Muscle layer of duodenum (tissue), 2 donors: ENCODE data around the gene EVX2.

Experiments
- H3K27ac ChIP-seq: one replicate; pipeline ENCODE4 v1.7.0; 2013; ENCODE audit warnings: mild to moderate bottlenecking, low read length
- H3K27me3 ChIP-seq: one replicate; pipeline ENCODE4 v1.7.0; 2013; ENCODE audit warnings: low read depth, mild to moderate bottlenecking, control low read depth, low read length
- H3K36me3 ChIP-seq, 2 donors: one replicate each; pipeline ENCODE4 v1.7.0; 2013; ENCODE audit warnings: low read length in 2 of 2, control low read depth in 1 of 2, mild to moderate bottlenecking in 1 of 2; ENCODE audit not compliant: insufficient read depth in 2 of 2, control insufficient read depth in 1 of 2
- H3K4me1 ChIP-seq, 2 donors: one replicate each; pipeline ENCODE4 v1.7.0; 2013; ENCODE audit warnings: low read length in 2 of 2, mild to moderate bottlenecking in 2 of 2, control low read depth in 1 of 2, moderate library complexity in 1 of 2; ENCODE audit not compliant: insufficient read depth in 2 of 2, control insufficient read depth in 1 of 2
- H3K4me3 ChIP-seq, 2 donors: one replicate each; pipeline ENCODE4 v1.7.0; 2013; ENCODE audit warnings: low read length in 2 of 2, low read depth in 1 of 2, mild to moderate bottlenecking in 1 of 2
- H3K9me3 ChIP-seq, 2 donors: one replicate each; pipeline ENCODE4 v1.7.0; 2013; ENCODE audit warnings: low read length in 2 of 2, control low read depth in 1 of 2, mild to moderate bottlenecking in 1 of 2; ENCODE audit not compliant: control insufficient read depth in 1 of 2
- donor health status: healthy.

Gene EVX2

DNA sequence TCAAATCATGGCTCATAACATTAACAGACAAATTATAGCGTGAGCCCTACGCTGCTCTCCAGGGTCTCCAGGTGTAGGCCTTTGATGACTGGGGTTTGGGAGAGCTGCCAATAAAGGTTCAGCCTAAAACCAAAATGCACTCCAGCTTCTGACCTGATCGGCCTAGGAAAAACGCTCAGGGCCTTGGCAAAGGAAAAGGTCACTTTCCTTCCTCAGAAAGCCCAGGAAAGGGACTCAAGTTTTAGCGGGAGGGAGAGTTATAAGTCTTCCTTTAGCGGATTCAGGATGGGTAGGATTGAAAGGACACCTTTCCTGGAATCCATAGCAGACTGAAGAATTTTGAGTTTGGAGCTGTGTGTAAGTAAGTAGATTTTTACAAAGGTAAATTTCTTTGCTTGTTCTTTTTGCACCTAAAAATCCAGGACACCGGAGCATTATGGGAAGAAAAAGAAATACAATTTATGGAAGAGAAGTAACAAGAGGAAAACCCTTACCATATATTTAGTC is 8.8 kb downstream of the EVX2 start:
- H3K27ac ChIP-seq = no peak overlapping the region
- H3K36me3 ChIP-seq = no peaks in the 10 kb centered on the region
- peaks cover 87% of the 10 kb centered on the region for H3K27me3 ChIP-seq
- peaks cover 3 to 24% of the 10 kb centered on the region in 2 donors for H3K4me1 ChIP-seq
- no peak overlapping the region for H3K4me3 ChIP-seq
- peaks cover 0 to 5% of the 10 kb centered on the region in 2 donors for H3K9me3 ChIP-seq

DNA sequence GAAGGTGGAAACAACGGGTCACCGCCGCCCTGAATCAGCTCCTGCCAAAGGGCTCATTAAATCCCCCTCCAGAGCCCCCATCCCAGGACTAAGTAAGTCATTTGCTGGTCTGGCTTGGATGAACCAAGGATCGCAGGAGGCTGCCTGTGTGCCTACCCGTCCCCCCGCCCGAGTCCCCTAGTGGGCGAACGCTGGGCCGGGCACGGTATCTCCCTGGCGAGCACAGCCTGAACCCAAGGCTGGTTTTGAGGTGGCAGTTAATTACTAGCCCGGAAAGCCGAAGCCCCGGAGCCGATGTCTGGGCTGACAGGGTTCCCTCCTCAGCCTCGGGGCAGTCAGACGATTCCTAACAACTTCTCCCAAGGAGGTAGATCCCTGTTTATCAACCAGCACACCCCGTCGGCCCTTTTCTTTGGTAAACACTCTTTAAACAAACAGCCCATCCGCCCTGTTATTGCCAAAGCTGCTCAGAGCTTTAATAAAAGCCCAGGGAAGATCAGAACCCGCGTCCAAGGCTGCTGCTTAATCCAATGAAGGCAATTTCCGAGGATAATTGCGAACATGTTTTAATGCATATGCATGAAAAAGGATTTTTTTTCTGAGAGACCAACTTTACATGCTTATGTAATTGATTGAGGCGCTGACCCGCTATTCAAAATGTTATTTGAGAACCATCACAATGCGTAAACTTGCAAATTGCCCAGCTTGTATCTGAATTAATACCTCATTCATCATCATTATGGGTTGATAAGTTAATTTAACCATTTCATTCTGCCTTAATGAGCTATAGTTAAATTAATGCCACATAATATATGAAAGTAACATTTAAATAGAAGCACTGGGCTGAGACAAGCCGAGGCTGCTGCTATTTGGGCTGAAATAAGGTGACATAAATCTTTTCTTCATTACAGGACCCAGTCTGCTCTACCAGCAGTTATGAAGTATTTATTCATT is 10.5 kb downstream of the EVX2 start:
- Histone ChIP-seq H3K9me3 (no peaks in the 10 kb centered on the region), H3K4me3 (no peak overlapping the region), H3K27me3 (peaks cover 85% of the 10 kb centered on the region), H3K4me1 (peaks cover 0 to 19% of the 10 kb centered on the region in 2 donors), H3K36me3 (no peaks in the 10 kb centered on the region), H3K27ac (no peak overlapping the region)

DNA sequence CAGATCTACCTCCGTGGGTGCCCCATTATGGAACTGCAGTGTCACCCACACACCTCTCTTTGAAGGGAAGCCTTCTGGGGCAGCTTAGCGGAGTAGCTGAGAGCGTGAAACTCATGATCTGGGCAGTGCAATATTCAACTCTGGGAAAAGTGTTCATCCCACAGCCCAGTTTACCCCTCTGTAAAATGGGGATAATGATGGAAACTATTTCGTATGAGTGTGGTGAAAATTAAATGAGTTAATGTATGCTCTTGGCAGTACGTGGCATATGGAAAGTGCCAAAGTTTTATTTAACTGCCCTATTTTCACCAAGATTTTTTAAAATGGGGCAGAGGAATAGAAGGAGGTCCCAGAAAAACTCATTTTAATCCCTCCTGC is 11.5 kb downstream of the EVX2 start:
- peaks cover 0 to 28% of the 10 kb centered on the region in 2 donors for H3K4me1 ChIP-seq
- H3K9me3 ChIP-seq = no peaks in the 10 kb centered on the region
- no peaks in the 10 kb centered on the region for H3K36me3 ChIP-seq
- no peak overlapping the region for H3K27ac ChIP-seq
- H3K4me3 ChIP-seq = no peak overlapping the region
- H3K27me3 ChIP-seq = peaks cover 88% of the 10 kb centered on the region

- no peak overlapping the region for H3K27ac ChIP-seq
- H3K4me3 ChIP-seq = no peak overlapping the region
- H3K9me3 ChIP-seq = no peaks in the 10 kb centered on the region
- H3K27me3 ChIP-seq = peaks cover 90% of the 10 kb centered on the region
- peaks cover 0 to 35% of the 10 kb centered on the region in 2 donors for H3K4me1 ChIP-seq
- no peaks in the 10 kb centered on the region for H3K36me3 ChIP-seq
Measured at GRCh38 chr2:176071330-176072291, 12.2 kb downstream of the EVX2 start.

DNA sequence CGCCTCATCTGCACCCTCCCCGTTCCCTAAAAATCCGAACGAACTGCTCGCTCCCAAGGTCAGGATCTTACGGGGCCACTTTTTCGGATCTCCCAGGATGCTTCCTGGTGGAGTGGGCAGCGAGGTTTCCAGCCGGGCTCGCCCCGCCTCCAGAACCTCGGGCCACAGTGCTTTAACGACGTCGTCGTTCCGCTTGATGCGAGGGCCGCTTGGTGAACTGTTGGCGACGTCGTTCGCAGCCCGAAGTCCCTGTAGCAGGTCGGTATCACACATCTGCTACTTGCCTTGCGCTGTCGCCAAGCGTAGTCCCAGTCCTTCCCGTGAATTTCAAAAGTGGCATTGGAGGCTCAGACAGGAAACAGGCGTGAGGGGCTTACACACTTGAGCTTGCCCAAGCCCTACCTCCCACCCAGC is 15.3 kb downstream of the EVX2 start:
- H3K4me1 ChIP-seq = peaks cover 0 to 35% of the 10 kb centered on the region in 2 donors
- no peaks in the 10 kb centered on the region for H3K36me3 ChIP-seq
- H3K27me3 ChIP-seq = peaks cover 70% of the 10 kb centered on the region
- H3K4me3 ChIP-seq = peak overlapping the region in 1 of 2 donors; percentile 48
- no peak overlapping the region for H3K27ac ChIP-seq
- H3K9me3 ChIP-seq = no peaks in the 10 kb centered on the region

- no peak overlapping the region for H3K27ac ChIP-seq
- peak overlapping the region; percentile 48 to 57 for H3K4me3 ChIP-seq
- H3K27me3 ChIP-seq = peaks cover 64% of the 10 kb centered on the region
Measured at GRCh38 chr2:176067589-176068418, 16.0 kb downstream of the EVX2 start.

GRCh38 chr2:176066645-176067588 is 16.8 kb downstream of the EVX2 start:
- Histone ChIP-seq H3K36me3 (no peaks in the 10 kb centered on the region), H3K27me3 (peaks cover 59% of the 10 kb centered on the region), H3K27ac (no peak overlapping the region), H3K4me3 (peak overlapping the region; percentile 48 to 57), H3K4me1 (peaks cover 0 to 28% of the 10 kb centered on the region in 2 donors), H3K9me3 (no peaks in the 10 kb centered on the region)

More at GRCh38 chr2:176067589-176068418, 16.0 kb downstream of the EVX2 start:
- H3K36me3 ChIP-seq = no peaks in the 10 kb centered on the region
- H3K9me3 ChIP-seq = no peaks in the 10 kb centered on the region
- peaks cover 0 to 30% of the 10 kb centered on the region in 2 donors for H3K4me1 ChIP-seq

DNA sequence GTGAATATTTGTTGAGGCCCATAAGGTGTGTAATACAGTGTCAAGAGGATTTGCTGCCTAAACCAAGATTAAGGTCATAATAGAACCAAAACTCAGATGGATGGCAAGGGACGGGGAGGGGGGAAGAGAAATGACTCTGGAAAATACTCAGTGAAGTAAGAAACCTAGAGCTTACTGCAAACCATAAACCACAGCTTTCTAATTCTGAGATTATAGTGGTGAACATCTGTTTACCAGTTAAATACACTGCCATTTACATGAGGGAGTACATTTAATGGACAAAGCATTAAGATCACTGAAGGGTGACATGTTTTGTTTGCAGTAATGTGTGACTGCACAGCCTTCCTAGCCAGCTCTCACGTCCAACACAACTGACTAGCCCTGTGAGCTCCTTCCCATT is 19.8 kb downstream of the EVX2 start:
- Histone ChIP-seq H3K4me1 (peaks cover 0 to 23% of the 10 kb centered on the region in 2 donors), H3K27ac (no peak overlapping the region), H3K9me3 (no peaks in the 10 kb centered on the region), H3K36me3 (no peaks in the 10 kb centered on the region), H3K4me3 (no peak overlapping the region), H3K27me3 (peaks cover 35% of the 10 kb centered on the region)

DNA sequence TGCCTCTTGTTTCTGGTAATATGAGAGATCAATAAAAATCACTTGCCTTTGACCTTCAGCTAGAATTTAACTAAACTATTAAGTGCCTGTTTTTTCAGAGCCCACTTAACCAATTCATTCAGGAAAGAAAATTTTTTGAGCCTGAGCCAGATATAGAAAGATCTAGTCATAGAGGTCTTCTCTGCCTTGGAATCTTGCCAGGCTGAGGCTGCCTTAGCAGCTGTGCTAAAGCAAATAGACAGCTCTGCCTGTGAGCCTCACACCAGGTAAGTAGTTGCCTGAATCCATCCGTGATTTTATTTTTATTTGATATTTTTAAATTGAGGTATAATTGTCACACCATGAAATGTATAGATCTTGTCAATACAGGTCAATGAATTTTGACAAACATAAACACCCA is 27.4 kb downstream of the EVX2 start:
- Histone ChIP-seq H3K27ac (no peak overlapping the region), H3K4me1 (no peaks in the 10 kb centered on the region), H3K27me3 (no peaks in the 10 kb centered on the region), H3K9me3 (no peaks in the 10 kb centered on the region), H3K4me3 (no peak overlapping the region), H3K36me3 (no peaks in the 10 kb centered on the region)

- no peaks in the 10 kb centered on the region for H3K27me3 ChIP-seq
- no peak overlapping the region for H3K4me3 ChIP-seq
- peaks cover 0 to 4% of the 10 kb centered on the region in 2 donors for H3K9me3 ChIP-seq
- H3K4me1 ChIP-seq = no peaks in the 10 kb centered on the region
- H3K27ac ChIP-seq = no peak overlapping the region
- H3K36me3 ChIP-seq = no peaks in the 10 kb centered on the region
Measured at GRCh38 chr2:176039375-176039774, 44.4 kb downstream of the EVX2 start.
